HCT116 (cell line): ENCODE results near the gene LSAMP.

Experiments used
- CTCF ChIP-seq, 3 experiments: fragments of 200-600 bp in 1 of 3; sonication (generic) in 1 of 3; IDR thresholded peaks in 2 of 3; conservative IDR thresholded peaks in 1 of 3; 2 replicates each; pipeline ENCODE4 v1.5.1; 2012 to 2017; ENCODE audit warnings: low read depth in 2 of 3, low read length in 2 of 3, antibody characterized with exemption in 1 of 3, borderline replicate concordance in 1 of 3, control low read depth in 1 of 3, mild to moderate bottlenecking in 1 of 3, mixed read lengths in 1 of 3, mixed run types in 1 of 3, moderate library complexity in 1 of 3; ENCODE audit not compliant: insufficient read depth in 1 of 3
- REST ChIP-seq: IDR thresholded peaks from 2 replicates; pipeline ENCODE4 v1.6.1; 2012; ENCODE audit warnings: low read depth
- SP1 ChIP-seq: IDR thresholded peaks from 2 replicates; pipeline ENCODE4 v1.6.1; 2012; ENCODE audit warnings: low read depth

GRCh38 chr3:116408473-116408872 lies 36.8 kb downstream of the LSAMP start:
- TF ChIP-seq REST (no peak), CTCF (IDR thresholded peaks at IDR 0.05 in 2 of 3, conservative IDR thresholded peaks at IDR 0.05 in 1 of 3; ENCODE audit: borderline replicate concordance in 1 of 3, insufficient read depth in 1 of 3, low read depth in 2 of 3, low read length in 2 of 3) (no peak), SP1 (no peak)
